ENCODE results near the gene CARMIL3.

Gene CARMIL3

DNA sequence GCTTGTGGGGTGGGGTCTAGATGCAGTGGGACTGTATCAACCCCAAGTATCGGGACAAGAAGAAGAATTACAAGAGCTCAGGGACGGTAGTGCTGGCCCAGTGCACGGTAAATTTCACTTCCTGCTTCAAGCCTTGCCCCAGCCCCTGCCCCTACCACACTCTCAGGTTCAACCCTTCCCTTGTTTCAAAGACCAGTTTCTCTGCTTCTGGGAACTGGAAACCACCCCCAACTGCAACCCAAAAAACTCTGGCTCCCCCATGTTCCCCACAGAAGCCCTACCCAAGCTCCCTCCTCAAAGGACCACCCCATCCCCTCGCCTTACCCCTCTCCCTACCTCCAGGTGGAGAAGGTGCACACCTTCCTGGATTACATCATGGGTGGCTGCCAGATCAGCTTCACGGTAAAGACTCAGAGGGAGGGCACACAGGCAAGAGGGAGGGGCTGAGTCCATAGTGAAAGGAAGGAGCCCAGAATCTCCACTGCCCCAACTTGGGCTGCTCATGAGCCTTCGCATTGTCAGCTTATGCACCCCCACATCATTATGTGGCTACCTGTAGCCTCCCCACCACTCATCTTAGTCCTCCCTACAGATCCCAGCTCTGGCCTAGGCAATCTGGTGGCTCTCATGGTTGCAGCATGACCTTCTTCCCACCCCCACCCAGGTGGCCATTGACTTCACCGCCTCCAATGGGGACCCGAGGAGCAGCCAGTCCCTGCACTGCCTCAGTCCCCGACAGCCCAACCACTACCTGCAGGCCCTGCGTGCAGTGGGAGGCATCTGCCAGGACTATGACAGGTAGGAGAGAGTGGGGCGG is 23.9 kb downstream of the CARMIL3 start:
- DNase-seq (ENCODE audit: low read depth, low spot score) = no peak

- DNase-seq (ENCODE audit: low read depth, low spot score) = no peak
Observed at GRCh38 chr14:24076302-24076601, 24.4 kb downstream of the CARMIL3 start.

DNA sequence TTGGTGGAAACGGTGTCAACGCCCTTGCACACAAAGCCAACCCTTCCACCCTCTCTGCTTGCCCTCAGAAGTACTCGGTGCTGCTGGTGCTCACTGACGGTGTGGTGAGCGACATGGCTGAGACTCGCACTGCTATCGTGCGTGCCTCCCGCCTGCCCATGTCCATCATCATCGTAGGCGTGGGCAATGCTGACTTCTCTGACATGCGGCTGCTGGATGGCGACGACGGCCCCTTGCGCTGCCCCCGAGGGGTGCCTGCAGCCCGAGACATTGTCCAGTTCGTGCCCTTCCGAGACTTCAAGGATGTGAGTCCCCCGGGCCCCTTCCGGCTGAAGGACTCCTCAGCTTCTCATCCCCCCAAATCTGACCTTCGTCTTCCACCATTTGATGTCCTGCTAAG is 25.3 kb downstream of the CARMIL3 start:
- DNase-seq (ENCODE audit: low read depth, low spot score) = no peak

DNA sequence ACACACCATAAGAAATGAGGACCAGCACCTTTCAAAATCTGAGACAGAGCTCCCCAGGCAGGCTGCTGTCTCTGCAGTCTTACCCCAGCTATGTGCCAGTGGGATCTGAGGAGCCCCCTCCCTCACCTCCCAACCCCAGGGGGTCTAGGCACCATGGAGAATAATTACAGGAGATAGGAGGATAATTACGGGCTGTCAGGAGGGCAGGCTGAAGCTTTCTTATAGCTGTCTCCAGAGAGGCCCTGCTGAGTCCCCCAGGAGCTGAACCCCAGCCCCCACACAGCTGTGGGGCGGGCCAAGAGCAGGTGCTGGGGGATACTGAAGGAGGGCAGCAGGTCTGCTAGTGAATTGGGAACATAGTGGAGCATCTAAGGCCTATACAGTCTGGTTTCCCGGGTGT is 26.3 kb downstream of the CARMIL3 start:
- no peak for DNase-seq (ENCODE audit: low read depth, low spot score)

DNA sequence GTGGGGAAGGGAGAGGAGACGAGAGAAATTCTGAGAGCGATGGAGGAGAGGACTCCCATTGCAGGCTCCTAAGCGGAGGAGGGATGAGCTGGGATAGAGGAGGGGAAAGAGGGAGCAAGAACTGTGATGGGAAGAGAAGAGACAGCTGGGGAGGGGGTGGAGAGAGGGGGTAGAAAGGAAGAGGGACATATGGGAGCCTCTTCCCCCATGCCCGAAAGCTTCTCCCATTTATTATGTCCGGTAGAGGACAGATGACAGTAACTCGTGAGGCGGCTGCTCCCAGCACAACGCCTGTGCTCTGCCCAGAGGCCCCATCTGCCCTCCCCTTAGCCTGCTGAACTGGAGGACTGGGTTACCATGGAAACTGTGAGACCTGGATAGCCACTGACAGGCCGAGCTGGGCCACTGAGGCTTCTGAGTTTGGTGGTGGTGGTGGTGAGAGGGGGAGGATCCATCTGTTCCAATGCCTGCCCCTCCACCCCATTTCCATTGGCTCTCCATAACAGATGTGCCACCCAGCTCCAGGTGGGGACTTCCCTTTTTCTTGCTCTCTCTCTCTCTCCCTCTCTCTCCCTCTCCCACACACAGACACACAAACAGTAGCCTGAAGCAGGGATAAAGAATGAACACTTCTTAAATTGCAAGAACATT is 27.8 kb downstream of the CARMIL3 start:
- no peak for DNase-seq (ENCODE audit: low read depth, low spot score)

GRCh38 chr14:24080142-24080530 is 28.3 kb downstream of the CARMIL3 start:
- no peak for DNase-seq (ENCODE audit: low read depth, low spot score)

DNA sequence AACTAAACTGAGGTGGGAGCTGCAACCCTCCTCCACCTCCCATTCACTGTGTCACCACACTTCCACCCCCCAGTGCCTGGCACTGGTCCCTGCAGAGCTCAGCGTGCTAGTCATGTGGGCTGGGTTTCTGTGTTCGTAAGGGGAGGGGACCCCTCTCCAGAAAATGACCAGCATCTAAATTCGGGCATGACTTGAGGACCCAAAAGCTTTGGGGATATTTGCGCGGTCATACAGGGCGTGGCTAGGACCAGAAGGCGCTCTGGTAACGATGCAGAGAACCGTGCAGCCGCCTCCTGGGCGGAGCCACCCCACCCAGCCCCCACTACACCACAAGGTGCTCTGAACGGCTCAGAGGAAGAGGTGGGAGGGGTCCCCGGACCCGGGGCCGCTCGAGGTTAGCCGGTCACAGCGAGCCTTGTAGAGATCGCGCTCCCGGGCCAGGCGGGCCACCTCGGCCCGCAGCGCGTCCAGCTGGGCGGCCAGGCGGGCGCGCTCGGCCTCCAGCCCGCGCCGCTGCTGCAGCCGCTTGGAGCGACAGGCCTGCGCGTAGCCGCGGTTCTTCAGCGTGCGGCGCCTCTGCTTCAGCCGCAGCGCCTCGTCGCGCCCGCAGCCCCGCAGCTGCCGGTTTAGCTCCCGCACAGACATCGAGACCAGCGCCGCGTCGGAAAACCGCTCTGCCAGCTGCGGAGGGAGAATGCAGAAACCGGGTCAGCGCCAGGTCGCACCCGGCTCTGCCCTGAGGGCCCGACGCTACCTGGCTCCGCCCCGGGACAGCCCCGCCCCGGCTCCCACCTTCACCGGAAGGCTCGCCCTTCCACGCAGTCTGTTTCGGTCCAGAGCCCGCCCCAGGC is 29.3 kb downstream of the CARMIL3 start:
- no peak for DNase-seq (ENCODE audit: low read depth, low spot score)

DNA sequence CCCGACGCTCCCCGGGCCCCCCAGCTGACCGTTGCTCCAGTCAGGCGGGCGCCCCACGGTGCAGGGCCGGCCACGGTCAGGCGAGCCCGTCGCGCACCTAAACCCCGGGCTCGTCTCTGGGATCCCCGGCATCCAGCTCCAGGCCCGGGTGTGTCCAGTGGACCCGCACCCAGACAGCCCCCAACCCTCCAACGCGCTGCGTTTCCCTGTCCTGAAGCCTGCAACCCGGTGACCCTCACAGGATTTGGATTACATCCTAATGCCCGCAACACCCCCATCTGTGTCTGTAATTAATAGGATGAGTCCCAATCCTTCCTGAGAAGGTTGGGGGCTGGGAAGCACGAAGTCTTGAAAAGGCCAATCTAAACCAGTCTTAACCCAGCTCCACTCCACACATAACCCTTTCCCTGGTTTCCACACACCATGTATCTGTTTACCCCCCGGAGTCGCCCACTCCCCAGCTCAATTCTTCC is 30.0 kb downstream of the CARMIL3 start:
- no peak for DNase-seq (ENCODE audit: low read depth, low spot score)

DNA sequence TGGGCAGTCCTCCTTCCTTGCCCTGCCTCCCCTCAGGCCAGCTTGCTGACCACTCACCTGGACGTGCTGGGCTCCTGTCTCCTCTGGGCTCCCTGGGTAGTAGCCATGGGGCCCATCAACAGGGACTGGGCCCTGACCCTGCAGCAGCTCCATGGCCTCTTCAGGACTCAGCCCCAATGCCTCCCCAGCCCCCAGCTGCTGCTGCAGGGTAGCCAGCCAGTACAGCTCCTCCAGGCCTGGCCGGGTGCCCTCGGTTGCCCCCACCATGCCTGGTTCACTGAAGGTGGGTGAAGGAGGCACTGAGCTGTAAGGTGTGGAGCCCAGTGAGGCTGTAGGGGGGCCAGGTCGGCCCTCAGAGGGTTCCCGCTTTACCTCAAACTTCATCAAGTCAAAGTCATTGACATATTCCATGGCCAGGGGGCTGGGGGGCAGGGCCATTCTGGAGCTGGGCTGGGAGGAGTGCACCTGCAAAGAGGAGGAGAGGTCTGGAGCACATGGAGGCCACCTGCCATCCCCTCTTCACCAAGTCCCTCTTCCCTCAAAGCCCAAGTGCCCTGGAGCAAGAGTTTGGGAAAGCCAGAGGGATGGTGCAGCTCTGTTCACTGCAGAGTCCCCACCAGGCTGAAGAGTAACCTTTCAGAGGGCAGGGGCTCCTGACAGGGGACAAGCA is 30.7 kb downstream of the CARMIL3 start:
- no peak for DNase-seq (ENCODE audit: low read depth, low spot score)

DNA sequence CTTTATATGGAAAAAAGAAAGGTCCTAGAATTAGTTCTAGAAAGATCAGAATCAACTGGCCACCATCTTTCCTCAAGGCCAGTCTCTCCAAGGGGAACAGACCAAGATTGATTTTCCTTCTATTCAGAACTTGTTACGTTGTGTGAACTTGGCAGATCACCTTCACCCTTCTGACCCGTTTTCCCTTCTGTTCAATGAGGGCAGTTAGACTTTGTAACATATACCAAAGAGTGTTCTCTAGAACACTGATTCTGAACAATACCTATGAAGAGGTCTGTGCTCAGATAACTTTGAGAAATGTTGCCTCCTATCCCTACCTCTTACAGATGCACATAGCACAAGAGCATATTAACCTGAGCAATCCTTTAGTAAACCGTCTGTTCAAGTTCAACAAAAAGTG is 31.7 kb downstream of the CARMIL3 start:
- no peak for DNase-seq (ENCODE audit: low read depth, low spot score)

- no peak for DNase-seq (ENCODE audit: low read depth, low spot score)
Observed at GRCh38 chr14:24084440-24084839, 32.6 kb downstream of the CARMIL3 start.

- no peak for DNase-seq (ENCODE audit: low read depth, low spot score)
Observed at GRCh38 chr14:24085215-24085614, 33.4 kb downstream of the CARMIL3 start.

- DNase-seq (ENCODE audit: low read depth, low spot score) = no peak
Observed at GRCh38 chr14:24086193-24086955, 34.6 kb downstream of the CARMIL3 start.

GRCh38 chr14:24087004-24087403 is 35.2 kb downstream of the CARMIL3 start:
- no peak for DNase-seq (ENCODE audit: low read depth, low spot score)

DNA sequence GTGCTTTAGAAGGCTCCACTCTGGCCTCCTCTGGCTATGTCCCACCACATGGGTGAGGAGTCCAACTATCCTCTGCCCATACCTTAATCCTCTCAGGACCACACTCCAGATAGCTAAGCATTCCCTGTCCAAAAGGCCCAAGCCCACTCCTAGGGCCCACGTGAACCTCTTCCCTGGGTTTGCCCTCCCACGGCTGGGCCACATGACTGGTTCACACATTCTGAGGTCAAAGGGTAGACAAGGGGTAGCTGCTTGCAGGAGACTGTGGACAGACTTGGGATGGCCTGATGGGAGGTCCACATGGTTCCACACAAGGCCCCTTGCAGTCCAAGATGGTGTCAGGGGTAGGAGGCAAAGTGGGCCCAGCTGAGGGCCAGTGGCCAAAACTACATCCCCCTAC is 36.3 kb downstream of the CARMIL3 start:
- no peak for DNase-seq (ENCODE audit: low read depth, low spot score)

GRCh38 chr14:24089890-24090289 is 38.1 kb downstream of the CARMIL3 start:
- no peak for DNase-seq (ENCODE audit: low read depth, low spot score)

DNA sequence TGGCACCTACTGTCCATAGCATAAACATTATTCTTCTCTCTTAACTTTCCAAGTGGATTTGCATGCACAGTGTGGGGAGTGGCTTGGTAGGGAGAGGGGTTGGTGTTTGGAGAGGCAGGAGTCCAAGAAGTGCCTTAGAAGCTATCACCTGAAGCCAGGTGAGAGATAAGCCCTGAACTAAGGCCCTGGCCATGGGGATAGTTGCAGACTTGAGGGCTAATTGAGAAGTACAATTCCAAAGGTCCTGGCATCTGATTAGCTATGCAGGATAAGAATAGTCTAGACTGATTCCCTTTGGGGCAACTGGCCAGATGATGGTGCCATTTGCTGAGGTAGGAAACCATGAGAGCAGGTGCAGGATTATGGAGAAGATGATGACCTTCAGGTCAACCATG is 40.3 kb downstream of the CARMIL3 start:
- no peak for DNase-seq (ENCODE audit: low read depth, low spot score)

GRCh38 chr14:24092505-24093206 is 40.8 kb downstream of the CARMIL3 start:
- no peak for DNase-seq (ENCODE audit: low read depth, low spot score)

GRCh38 chr14:24093207-24093900 is 41.5 kb downstream of the CARMIL3 start:
- no peak for DNase-seq (ENCODE audit: low read depth, low spot score)
